Mesodermal cell (in vitro differentiated cells): ENCODE results near the gene SPATA46.

ENCODE experiments used
- H3K27ac ChIP-seq: 2 replicates; pipeline ENCODE4 v1.7.0; 2013; ENCODE audit warnings: mild to moderate bottlenecking, low read depth, low read length, moderate library complexity; ENCODE audit not compliant: severe bottlenecking
- H3K36me3 ChIP-seq: 2 replicates; pipeline ENCODE4 v1.7.1; 2013; ENCODE audit warnings: mild to moderate bottlenecking, low read length, moderate library complexity; ENCODE audit not compliant: control insufficient read depth, insufficient read depth
- H3K4me1 ChIP-seq: one replicate; pipeline ENCODE4 v1.7.1; 2013; ENCODE audit warnings: mild to moderate bottlenecking, low read length; ENCODE audit not compliant: insufficient read depth, control insufficient read depth, poor library complexity, severe bottlenecking
- H3K4me3 ChIP-seq: 2 replicates; pipeline ENCODE4 v1.7.0; 2013; ENCODE audit warnings: low read length, control low read depth, mild to moderate bottlenecking; ENCODE audit not compliant: insufficient read depth, poor library complexity, severe bottlenecking; ENCODE audit errors: extremely low read depth
- H3K9me3 ChIP-seq: 2 replicates; pipeline ENCODE4 v1.7.1; 2013; ENCODE audit warnings: mild to moderate bottlenecking, low read length, moderate library complexity; ENCODE audit not compliant: control insufficient read depth
- WGBS, 2 experiments: methylation state at CpG; one replicate each; pipeline ENCODE4 v1.1.5; 2013; ENCODE audit warnings: missing lambda C conversion rate in 2 of 2; ENCODE audit not compliant: insufficient coverage in 2 of 2; 5-methylcytosine and 5-hydroxymethylcytosine counted together

SPATA46 gene

DNA sequence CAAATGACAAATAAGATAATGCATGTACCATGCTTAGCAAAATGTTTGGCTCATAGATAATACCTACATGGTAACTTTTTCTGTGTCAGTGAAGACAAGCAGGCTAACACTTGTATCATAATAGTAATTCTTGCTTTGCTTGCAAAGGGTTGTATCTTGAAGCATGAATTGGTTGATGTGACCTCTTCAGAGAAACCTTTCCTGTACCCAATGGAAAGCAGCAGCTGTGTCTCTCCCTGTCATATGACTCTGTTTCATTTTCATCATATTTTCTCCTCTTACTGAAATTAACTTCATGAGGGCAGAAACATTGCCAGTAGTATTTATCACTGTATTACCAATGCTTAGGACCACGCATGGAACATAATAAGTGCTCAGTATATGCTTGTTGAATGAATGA, 30.9 kb upstream of the SPATA46 start:
- H3K27ac ChIP-seq = no peak overlapping the region
- H3K4me3 ChIP-seq = no peak overlapping the region
- H3K9me3 ChIP-seq = no peaks in the 10 kb centered on the region
- no peaks in the 10 kb centered on the region for H3K36me3 ChIP-seq
- H3K4me1 ChIP-seq = no peaks in the 10 kb centered on the region
- WGBS, 2 experiments = 100% methylated on average over 1 of the region's 1 CpG; no CpG with 5 or more reads in 1 of the 2 experiments

DNA sequence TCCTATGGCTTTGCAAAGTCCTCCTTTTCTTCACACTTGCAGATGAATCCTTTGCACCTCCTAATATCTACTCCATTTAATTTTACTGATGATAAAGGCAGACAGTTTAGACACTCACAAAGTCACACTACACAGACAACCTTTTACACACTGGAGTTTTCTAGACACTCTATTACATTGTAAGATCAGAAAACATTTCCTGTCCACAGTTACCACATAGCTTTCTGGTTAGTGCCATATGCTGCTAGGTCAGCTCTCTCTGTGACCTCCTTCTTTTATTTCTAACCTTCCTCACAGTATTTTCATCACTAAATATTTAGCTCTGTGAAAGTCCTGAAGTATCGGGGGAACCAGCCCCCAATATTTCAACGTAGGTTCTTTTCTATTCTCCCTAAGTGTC, 30.2 kb upstream of the SPATA46 start:
- Histone ChIP-seq H3K4me1 (no peaks in the 10 kb centered on the region), H3K27ac (no peak overlapping the region), H3K4me3 (no peak overlapping the region), H3K9me3 (no peaks in the 10 kb centered on the region), H3K36me3 (no peaks in the 10 kb centered on the region)
- WGBS, 2 experiments = no CpG with 5 or more reads among the region's 2 CpGs

DNA sequence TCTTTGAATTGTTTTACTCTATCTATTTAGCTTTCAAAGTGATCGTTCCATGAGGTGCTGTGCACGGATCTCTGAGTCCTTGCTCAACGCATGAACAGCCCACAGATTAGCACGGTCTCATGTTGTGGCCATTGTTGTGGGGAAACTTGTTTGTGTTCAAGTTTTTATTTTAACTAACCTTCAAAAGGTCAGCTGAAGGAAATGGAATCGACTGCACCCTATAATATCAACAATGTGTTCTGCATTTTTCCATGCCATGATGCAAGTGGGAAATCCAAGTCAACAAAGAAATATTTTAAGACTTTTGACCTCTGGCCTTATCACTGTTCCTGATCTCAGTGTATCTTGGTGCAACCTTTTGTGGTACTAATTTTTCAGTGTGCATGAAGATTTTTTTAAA, 29.1 kb upstream of the SPATA46 start:
- Histone ChIP-seq H3K4me3 (no peak overlapping the region), H3K4me1 (no peaks in the 10 kb centered on the region), H3K27ac (no peak overlapping the region), H3K9me3 (no peaks in the 10 kb centered on the region), H3K36me3 (no peaks in the 10 kb centered on the region)
- WGBS, 2 experiments = 100% methylated on average over 1 to 2 of the region's 5 CpGs

DNA sequence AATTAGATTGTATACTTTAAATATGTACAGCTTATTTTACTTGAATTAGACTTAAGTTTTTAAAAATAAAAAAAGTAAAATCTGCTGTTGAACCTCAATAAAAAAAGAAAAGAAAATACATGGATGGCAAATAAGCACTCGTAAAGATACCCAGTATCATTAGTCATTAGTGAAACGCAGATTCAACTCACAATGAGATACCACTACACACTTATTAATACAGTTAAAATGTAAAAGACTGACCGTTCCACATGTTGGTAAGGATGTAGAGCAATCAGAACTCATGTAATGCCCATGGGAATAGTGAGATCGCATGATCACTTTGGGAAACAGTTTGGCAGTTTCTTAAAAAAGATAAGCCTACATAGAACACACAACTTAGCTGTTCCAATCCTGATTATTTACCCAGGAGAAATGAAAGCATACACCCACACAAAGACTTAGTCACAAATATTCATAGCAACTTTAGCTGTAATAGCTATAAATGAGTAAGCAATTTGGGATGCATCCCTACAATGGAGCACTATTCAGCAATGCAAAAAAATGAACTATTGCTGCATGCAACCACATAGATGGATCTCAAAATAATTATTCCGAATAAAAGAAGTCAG, 28.0 kb upstream of the SPATA46 start:
- H3K9me3 ChIP-seq = no peaks in the 10 kb centered on the region
- no peaks in the 10 kb centered on the region for H3K36me3 ChIP-seq
- no peak overlapping the region for H3K4me3 ChIP-seq
- H3K4me1 ChIP-seq = no peaks in the 10 kb centered on the region
- whole genome bisulfite sequencing, 2 experiments = 80% methylated on average over 2 of the region's 5 CpGs; no CpG with 5 or more reads in 1 of the 2 experiments
- no peak overlapping the region for H3K27ac ChIP-seq

DNA sequence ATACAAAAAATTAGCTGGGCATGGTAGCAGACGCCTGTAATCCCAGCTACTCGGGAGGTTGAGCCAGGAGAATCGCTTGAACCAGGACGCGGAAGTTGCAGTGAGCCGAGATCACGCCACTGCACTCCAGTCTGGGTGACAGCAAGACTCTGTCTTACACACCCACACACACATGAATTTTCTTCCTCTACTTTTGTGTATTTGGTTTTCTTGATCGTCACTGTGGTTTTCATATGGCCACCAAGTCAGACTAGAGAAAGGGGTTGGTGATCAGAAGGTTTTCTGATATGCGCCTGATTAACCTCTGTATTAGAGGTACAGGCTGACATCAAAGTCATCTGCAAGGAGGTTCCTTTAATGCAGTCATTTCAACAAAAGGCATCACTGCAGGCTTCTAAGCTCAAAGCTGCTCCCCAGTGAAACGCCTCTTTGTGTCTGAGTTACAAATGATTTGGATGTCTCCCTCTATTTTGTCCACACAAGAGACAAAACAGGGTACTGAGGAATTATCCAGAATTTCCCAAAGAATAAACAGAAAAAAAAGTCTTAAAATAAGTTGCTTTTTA, 24.2 kb upstream of the SPATA46 start:
- Histone ChIP-seq H3K9me3 (no peaks in the 10 kb centered on the region), H3K4me3 (no peak overlapping the region), H3K4me1 (peaks cover 12% of the 10 kb centered on the region), H3K36me3 (no peaks in the 10 kb centered on the region), H3K27ac (no peak overlapping the region)
- 91 to 96% methylated on average over 8 of the region's 10 CpGs for WGBS, 2 experiments

DNA sequence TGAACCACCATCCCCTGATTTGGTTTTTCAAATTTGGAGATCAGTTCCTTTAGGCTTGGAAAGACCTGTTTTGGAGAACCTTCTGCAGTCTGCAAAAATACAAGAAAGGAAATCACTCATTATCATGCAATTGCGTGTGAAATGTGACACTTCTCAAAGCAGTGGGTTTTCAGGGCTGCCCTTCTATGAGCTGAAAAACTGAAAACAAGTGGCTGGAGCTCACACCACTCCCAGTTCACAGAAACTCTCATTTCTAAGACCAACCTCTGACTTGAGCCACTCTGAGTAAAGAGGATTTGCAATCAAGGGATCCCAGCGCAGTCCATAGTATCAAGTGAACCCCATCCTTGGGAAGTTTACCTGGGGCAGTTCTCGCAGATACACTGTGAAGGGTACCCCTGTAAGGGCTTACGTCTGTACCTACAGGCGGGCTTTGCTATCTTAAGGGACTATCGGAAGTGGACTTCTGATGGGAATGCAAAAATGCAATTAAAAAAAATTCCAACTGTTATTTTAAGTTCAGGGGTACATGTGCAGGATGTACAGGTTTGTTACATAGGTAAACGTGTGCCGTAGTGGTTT, 22.4 kb upstream of the SPATA46 start:
- no peaks in the 10 kb centered on the region for H3K36me3 ChIP-seq
- 87 to 88% methylated on average over 4 to 5 of the region's 8 CpGs for whole genome bisulfite sequencing, 2 experiments
- H3K4me3 ChIP-seq = no peak overlapping the region
- H3K4me1 ChIP-seq = peaks cover 12% of the 10 kb centered on the region
- H3K9me3 ChIP-seq = no peaks in the 10 kb centered on the region
- H3K27ac ChIP-seq = no peak overlapping the region

DNA sequence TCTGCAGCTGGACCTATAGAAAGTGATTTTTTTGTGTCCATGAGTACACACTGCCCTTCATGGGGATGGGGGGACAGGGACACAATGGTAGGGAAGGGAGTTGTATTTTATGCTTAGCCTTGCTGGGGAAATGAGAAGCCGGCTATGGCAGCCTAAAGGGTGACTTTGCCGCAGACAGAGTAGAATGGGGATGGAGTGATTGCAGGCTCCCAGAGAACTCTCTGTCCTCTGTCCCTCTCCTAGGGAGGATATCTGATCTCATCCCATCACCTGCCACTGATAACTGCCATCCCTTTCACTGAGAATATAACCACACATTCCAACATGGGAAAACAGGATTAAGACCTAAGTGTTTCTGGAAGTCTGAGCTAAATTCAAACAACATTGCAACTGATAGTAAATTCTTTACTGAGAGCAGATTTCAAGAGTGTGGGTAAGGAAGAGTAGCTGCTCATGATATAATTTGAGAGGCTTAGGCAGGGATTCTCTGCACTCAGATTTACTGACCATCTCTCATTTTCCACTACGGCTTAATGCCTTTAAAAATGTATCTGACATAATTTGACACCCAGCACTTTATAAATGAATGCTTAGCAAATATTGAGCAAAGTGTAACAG, 21.4 kb upstream of the SPATA46 start:
- Histone ChIP-seq H3K27ac (no peak overlapping the region), H3K4me3 (no peak overlapping the region), H3K9me3 (no peaks in the 10 kb centered on the region), H3K4me1 (peaks cover 12% of the 10 kb centered on the region), H3K36me3 (no peaks in the 10 kb centered on the region)
- 100% methylated on average over 1 of the region's 3 CpGs; no CpG with 5 or more reads in 1 of the 2 experiments for WGBS, 2 experiments

DNA sequence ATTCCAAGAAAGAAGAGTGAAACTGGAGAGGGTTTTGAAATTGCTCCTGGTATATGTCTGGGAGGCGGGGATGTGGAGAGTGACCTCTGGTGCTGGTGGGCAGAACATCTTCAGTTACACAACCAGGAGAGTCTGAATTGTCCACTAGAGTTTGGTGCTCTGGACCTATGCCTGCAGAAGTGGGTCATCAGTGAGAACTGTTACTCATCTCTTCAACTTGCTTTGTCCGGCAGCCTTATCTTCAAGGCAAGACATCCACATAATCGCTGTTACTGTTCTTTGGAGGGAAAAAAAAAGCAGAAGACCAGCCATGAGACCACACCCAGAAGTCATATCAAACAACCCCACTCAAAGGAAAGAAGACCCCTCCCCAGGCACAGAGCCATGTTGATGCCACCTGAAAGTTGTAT, 20.4 kb upstream of the SPATA46 start:
- H3K4me1 ChIP-seq = peaks cover 12% of the 10 kb centered on the region
- 88 to 89% methylated on average over 1 of the region's 3 CpGs for WGBS, 2 experiments
- no peak overlapping the region for H3K4me3 ChIP-seq
- no peak overlapping the region for H3K27ac ChIP-seq
- H3K9me3 ChIP-seq = no peaks in the 10 kb centered on the region
- no peaks in the 10 kb centered on the region for H3K36me3 ChIP-seq

DNA sequence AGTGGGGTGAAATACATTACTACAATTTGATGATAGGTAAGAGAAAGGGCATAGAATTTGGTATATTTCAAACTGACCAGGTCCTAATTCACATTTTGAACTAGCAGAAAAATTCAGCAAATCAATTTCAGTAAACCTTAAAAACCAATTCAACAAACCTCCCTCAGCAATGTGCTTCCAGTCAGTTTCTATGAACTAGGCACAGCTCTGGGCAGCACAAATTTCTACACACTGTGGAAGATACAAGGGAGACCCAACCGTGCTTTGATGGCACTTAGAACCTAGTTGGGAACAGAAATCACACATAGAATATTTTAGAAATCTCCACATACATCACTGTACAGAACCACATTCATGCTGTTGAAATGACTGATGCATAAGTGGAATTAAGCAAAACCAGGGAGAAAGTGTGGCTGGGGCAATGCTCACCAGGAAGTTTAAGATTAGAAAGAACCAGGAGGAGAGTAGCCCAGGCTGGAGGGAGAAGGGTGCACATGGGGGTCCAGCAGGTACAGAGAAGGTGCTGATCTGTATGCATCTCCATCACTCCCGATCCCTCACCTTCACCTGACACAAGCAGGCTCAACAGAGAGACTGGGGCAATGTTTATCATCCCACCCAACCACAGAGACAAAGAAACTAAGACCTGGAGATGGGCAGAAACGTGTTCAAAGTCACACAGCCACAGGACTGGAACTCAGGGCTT, 19.7 kb upstream of the SPATA46 start:
- Histone ChIP-seq H3K4me3 (no peak overlapping the region), H3K27ac (no peak overlapping the region), H3K4me1 (peaks cover 12% of the 10 kb centered on the region), H3K36me3 (no peaks in the 10 kb centered on the region), H3K9me3 (no peaks in the 10 kb centered on the region)
- WGBS, 2 experiments = 90 to 92% methylated on average over 1 to 2 of the region's 3 CpGs

DNA sequence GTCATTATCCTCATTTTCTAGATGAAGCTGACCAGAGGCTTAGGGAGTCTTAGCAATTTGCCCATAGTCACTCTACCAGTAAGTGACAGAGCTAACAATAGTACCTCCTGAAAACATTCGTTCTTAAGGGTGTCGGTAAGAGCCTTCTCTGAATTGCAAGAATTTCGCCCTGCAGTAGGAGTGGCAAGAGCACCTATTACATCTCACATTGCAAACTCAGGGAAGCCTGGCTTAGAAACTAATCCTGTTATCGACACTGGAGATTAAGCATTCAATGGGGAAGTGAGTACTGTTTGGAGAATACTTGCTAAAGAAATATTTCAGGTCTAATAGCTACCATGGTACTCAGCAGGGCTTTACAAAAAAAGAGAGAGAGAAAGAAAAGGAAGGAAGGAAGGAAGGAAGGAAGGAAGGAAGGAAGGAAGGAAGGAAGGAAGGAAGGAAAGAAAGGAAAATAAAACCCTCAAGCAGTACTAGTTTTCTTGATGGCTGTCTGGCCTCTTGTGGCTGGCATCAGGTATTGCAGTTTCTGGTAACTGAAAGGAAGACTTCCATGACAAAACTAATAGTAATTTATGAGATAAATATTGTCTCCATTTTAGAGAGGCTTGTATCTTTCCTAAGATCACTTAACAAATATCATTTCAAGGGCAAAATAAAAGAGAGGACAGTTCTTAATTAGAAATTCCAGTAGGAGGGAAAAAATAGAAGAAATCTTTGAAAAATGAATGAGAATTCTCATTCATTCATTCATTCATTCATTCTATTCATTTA, 15.3 kb upstream of the SPATA46 start:
- no peak overlapping the region for H3K27ac ChIP-seq
- H3K4me1 ChIP-seq = peaks cover 15% of the 10 kb centered on the region
- H3K4me3 ChIP-seq = no peak overlapping the region
- H3K36me3 ChIP-seq = no peaks in the 10 kb centered on the region
- WGBS, 2 experiments = 67 to 83% methylated on average over 1 to 2 of the region's 4 CpGs
- no peaks in the 10 kb centered on the region for H3K9me3 ChIP-seq
